Liver (tissue), 9 donors: Measurements from ENCODE around the gene CYREN. TPM values are rescaled to one million over a fixed set of nuclear protein-coding genes. Genes with fewer than 3 reads are reported as not detected.

ENCODE experiments used
- DNase-seq: peaks from one replicate; pipeline ENCODE4 v3.0.0-alpha.2; 2017; ENCODE audit warnings: low spot score
- H3K27ac ChIP-seq, 2 donors: one replicate each; pipeline ENCODE4 v1.7.0; 2013; ENCODE audit warnings: inconsistent platforms in 2 of 2, low read length in 2 of 2, control low read depth in 1 of 2, low read depth in 1 of 2, mild to moderate bottlenecking in 1 of 2
- H3K27me3 ChIP-seq, 4 donors: one replicate each; pipeline versions ENCODE4 v1.6.1 to v1.7.0; 2013; ENCODE audit warnings: low read length in 3 of 4, inconsistent platforms in 1 of 4, mild to moderate bottlenecking in 1 of 4, moderate library complexity in 1 of 4; ENCODE audit not compliant: control insufficient read depth in 4 of 4, insufficient read depth in 4 of 4
- H3K36me3 ChIP-seq, 4 donors: one replicate each; pipeline versions ENCODE4 v1.6.1 to v1.7.0; 2013; ENCODE audit warnings: low read length in 3 of 4, mild to moderate bottlenecking in 3 of 4, low read depth in 1 of 4, moderate library complexity in 1 of 4; ENCODE audit not compliant: control insufficient read depth in 4 of 4, insufficient read depth in 3 of 4
- H3K4me1 ChIP-seq, 4 donors: one replicate each; pipeline versions ENCODE4 v1.6.1 to v1.7.0; 2013; ENCODE audit warnings: low read length in 3 of 4, mild to moderate bottlenecking in 3 of 4, moderate library complexity in 1 of 4; ENCODE audit not compliant: control insufficient read depth in 4 of 4, insufficient read depth in 4 of 4
- H3K4me3 ChIP-seq, 3 donors: one replicate each; pipeline versions ENCODE4 v1.6.1 to v1.7.0; 2013; ENCODE audit warnings: low read length in 3 of 3, control low read depth in 1 of 3, low read depth in 1 of 3, mild to moderate bottlenecking in 1 of 3
- H3K9ac ChIP-seq, 2 donors: one replicate each; pipeline ENCODE4 v1.7.0; 2013; ENCODE audit warnings: low read length in 2 of 2, mild to moderate bottlenecking in 2 of 2, moderate library complexity in 2 of 2, control low read depth in 1 of 2, low read depth in 1 of 2
- H3K9me3 ChIP-seq, 4 donors: one replicate each; pipeline versions ENCODE4 v1.6.1 to v1.7.0; 2013; ENCODE audit warnings: low read length in 3 of 4; ENCODE audit not compliant: control insufficient read depth in 4 of 4
- ATF3 ChIP-seq: IDR thresholded peaks from 2 replicates; pipeline ENCODE4 v1.6.1; 2016; ENCODE audit warnings: antibody characterized with exemption
- CTCF ChIP-seq: fragments of 150-350 bp; IDR thresholded peaks from 2 replicates; pipeline ENCODE4 v1.5.1; 2017; ENCODE audit warnings: improper control_type of control experiment, low read depth, low read length; ENCODE audit not compliant: missing input control
- EGR1 ChIP-seq, 2 donors: IDR thresholded peaks; 2 replicates each; pipeline ENCODE4 v1.6.1; 2016 to 2018; ENCODE audit warnings: antibody characterized with exemption in 2 of 2, low read depth in 2 of 2
- FOXA2 ChIP-seq: IDR thresholded peaks from 2 replicates; pipeline ENCODE4 v1.6.1; 2016; ENCODE audit warnings: antibody characterized with exemption
- GABPA ChIP-seq, 2 donors: IDR thresholded peaks in 1 of 2; conservative IDR thresholded peaks in 1 of 2; 2 replicates each; pipeline ENCODE4 v1.6.1; 2016; ENCODE audit warnings: antibody characterized with exemption in 2 of 2, mild to moderate bottlenecking in 1 of 2, moderate library complexity in 1 of 2
- HNF4A ChIP-seq, 2 donors: conservative IDR thresholded peaks; 2 replicates each; pipeline ENCODE4 v1.6.1; 2016; ENCODE audit warnings: antibody characterized with exemption in 2 of 2, mild to moderate bottlenecking in 2 of 2
- HNF4G ChIP-seq: IDR thresholded peaks from 2 replicates; pipeline ENCODE4 v1.6.1; 2016; ENCODE audit warnings: antibody characterized with exemption
- JUND ChIP-seq, 2 donors: IDR thresholded peaks; 2 replicates each; pipeline ENCODE4 v1.6.1; 2016; ENCODE audit warnings: antibody characterized with exemption in 2 of 2
- RAD21 ChIP-seq, 2 donors: IDR thresholded peaks; 2 replicates each; pipeline ENCODE4 v1.6.1; 2016; ENCODE audit warnings: antibody characterized with exemption in 2 of 2, mild to moderate bottlenecking in 2 of 2
- RXRA ChIP-seq, 2 donors: IDR thresholded peaks; 2 replicates each; pipeline ENCODE4 v1.6.1; 2017 to 2018; ENCODE audit warnings: antibody characterized with exemption in 2 of 2, mild to moderate bottlenecking in 1 of 2
- SP1 ChIP-seq: IDR thresholded peaks from 2 replicates; pipeline ENCODE4 v1.6.1; 2018; ENCODE audit warnings: antibody characterized with exemption, mild to moderate bottlenecking
- TAF1 ChIP-seq: conservative IDR thresholded peaks from 2 replicates; pipeline ENCODE4 v1.6.1; 2016; ENCODE audit warnings: antibody characterized with exemption, mild to moderate bottlenecking
- ZBTB33 ChIP-seq: IDR thresholded peaks from 2 replicates; pipeline ENCODE4 v1.6.1; 2016; ENCODE audit warnings: antibody characterized with exemption
- WGBS: extraction: QIAGEN DNeasy Blood & Tissue Kit; methylation state at CpG from one replicate; pipeline ENCODE4 v1.1.7; 2013; 5-methylcytosine and 5-hydroxymethylcytosine counted together
- polyA plus RNA-seq, 2 donors: library from polyadenylated mRNA; stranded (reverse) in 1 of 2; unstranded in 1 of 2; fragments of 200-250 nt in 1 of 2; fragments of >200 nt in 1 of 2; fragmentation: Nextera tagmentation in 1 of 2; extraction: Ambion mirVana in 1 of 2; gene quantifications; one replicate each; pipeline versions ENCODE4 v1.2.1 to v1.2.3, GENCODE V29; 2013 to 2015
- total RNA-seq, 2 donors: library from RNA; depleted of rRNA; stranded (reverse); fragments of >200 nt; gene quantifications; one replicate each; pipeline ENCODE4 v1.2.3, GENCODE V29; 2014
- TF ChIP-seq, protein P1 (sequence below): IDR thresholded peaks from 2 replicates; pipeline ENCODE4 v1.6.1; 2016; ENCODE audit warnings: antibody characterized with exemption, mild to moderate bottlenecking
- TF ChIP-seq, protein P2 (sequence below): IDR thresholded peaks from 2 replicates; pipeline ENCODE4 v1.6.1; 2016; ENCODE audit warnings: antibody characterized with exemption
- donor health status: healthy.
- donor health status: healthy.
- donor health status: healthy.
- donor health status: healthy.
- donor health status: healthy.

CYREN gene
- total and polyA plus RNA-seq, 4 donors = 13.2 to 20.3 (median 16.0) TPM

DNA sequence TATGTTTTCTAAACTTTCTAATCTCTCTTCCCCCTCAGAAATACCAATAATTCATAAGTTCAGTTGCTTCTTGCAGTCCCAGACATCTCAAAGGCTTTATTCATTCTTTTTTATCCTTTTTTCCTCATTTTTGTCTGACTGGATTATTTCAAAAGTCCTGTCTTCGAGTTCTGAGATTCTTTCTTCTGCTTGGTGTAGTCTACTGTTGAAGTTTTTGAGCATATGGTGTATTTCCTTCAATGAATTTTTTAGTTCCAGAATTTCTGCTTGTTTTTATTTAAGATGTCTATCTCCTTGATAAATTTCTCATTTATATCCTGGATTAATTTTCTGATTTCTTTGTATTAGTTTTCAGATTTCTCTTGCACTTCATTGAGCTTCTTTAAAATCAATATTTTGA is 14.2 kb downstream of the CYREN start:
- DNase-seq = no peak
- Histone ChIP-seq H3K27ac (no peak overlapping the region), H3K36me3 (peaks cover 2 to 13% (median 7%) of the 10 kb centered on the region in 4 donors), H3K27me3 (no peaks in the 10 kb centered on the region), H3K4me3 (no peak overlapping the region), H3K9me3 (no peaks in the 10 kb centered on the region), H3K9ac (no peak overlapping the region), H3K4me1 (peaks cover 11 to 47% (median 28%) of the 10 kb centered on the region in 4 donors)
- 100% methylated on average over 1 of the region's 1 CpG for WGBS
- no peak for TF ChIP-seq GABPA (IDR thresholded peaks at IDR 0.05 in 1 of 2, conservative IDR thresholded peaks at IDR 0.05 in 1 of 2)

GRCh38 chr7:135154734-135155133 is 15.8 kb downstream of the CYREN start:
- Histone ChIP-seq H3K4me1 (peaks cover 14 to 51% (median 23%) of the 10 kb centered on the region in 4 donors), H3K4me3 (no peak overlapping the region), H3K9me3 (no peaks in the 10 kb centered on the region), H3K36me3 (peaks cover 2 to 13% (median 7%) of the 10 kb centered on the region in 4 donors), H3K9ac (no peak overlapping the region), H3K27me3 (no peaks in the 10 kb centered on the region), H3K27ac (no peak overlapping the region)
- peak; percentile 14 for TF ChIP-seq HNF4A (conservative IDR thresholded peaks at IDR 0.05)
- no peak for TF ChIP-seq ATF3
- no peak for DNase-seq
- WGBS = 85% methylated on average over 1 of the region's 1 CpG

DNA sequence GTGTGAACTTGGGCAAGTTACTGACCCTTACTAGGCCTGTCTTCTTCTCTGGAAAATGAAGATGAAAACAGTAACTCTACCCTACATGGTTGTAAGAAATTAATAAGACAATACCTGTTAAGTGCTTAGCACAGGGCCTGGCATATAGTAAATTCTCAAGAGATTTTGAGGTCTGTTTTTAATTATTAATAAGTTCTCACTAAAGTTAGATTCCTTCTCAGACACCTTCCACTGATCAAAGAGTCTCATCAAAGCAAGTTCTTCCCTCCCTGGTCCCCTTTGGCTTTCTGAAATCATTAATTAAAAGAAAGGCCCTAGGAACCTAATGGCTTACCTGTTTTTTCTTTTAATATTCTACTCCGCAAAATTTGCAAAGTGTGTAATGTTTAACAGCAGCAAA is 18.1 kb downstream of the CYREN start:
- WGBS = 53% methylated on average over 1 of the region's 1 CpG
- DNase-seq = no peak
- Histone ChIP-seq H3K4me3 (no peak overlapping the region), H3K36me3 (peaks cover 2 to 13% (median 6%) of the 10 kb centered on the region in 4 donors), H3K27me3 (no peaks in the 10 kb centered on the region), H3K4me1 (peaks cover 7 to 31% (median 11%) of the 10 kb centered on the region in 4 donors), H3K9ac (no peak overlapping the region), H3K27ac (peak overlapping the region in 1 of 2 donors; percentile 33), H3K9me3 (no peaks in the 10 kb centered on the region)
- no peak for TF ChIP-seq ZBTB33
- TF ChIP-seq HNF4G = no peak
- TF ChIP-seq, protein P1, sequence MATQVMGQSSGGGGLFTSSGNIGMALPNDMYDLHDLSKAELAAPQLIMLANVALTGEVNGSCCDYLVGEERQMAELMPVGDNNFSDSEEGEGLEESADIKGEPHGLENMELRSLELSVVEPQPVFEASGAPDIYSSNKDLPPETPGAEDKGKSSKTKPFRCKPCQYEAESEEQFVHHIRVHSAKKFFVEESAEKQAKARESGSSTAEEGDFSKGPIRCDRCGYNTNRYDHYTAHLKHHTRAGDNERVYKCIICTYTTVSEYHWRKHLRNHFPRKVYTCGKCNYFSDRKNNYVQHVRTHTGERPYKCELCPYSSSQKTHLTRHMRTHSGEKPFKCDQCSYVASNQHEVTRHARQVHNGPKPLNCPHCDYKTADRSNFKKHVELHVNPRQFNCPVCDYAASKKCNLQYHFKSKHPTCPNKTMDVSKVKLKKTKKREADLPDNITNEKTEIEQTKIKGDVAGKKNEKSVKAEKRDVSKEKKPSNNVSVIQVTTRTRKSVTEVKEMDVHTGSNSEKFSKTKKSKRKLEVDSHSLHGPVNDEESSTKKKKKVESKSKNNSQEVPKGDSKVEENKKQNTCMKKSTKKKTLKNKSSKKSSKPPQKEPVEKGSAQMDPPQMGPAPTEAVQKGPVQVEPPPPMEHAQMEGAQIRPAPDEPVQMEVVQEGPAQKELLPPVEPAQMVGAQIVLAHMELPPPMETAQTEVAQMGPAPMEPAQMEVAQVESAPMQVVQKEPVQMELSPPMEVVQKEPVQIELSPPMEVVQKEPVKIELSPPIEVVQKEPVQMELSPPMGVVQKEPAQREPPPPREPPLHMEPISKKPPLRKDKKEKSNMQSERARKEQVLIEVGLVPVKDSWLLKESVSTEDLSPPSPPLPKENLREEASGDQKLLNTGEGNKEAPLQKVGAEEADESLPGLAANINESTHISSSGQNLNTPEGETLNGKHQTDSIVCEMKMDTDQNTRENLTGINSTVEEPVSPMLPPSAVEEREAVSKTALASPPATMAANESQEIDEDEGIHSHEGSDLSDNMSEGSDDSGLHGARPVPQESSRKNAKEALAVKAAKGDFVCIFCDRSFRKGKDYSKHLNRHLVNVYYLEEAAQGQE = no peak
- TF ChIP-seq ATF3 = no peak
- TF ChIP-seq FOXA2 = no peak
- TF ChIP-seq RXRA (IDR thresholded peaks at IDR 0.05) = no peak
- TF ChIP-seq SP1 = no peak
- TF ChIP-seq GABPA (IDR thresholded peaks at IDR 0.05 in 1 of 2, conservative IDR thresholded peaks at IDR 0.05 in 1 of 2) = no peak
- no peak for TF ChIP-seq TAF1
- TF ChIP-seq CTCF = no peak
- no peak for TF ChIP-seq EGR1 (IDR thresholded peaks at IDR 0.05; ENCODE audit: low read depth in 2 of 2)
- TF ChIP-seq, protein P2, sequence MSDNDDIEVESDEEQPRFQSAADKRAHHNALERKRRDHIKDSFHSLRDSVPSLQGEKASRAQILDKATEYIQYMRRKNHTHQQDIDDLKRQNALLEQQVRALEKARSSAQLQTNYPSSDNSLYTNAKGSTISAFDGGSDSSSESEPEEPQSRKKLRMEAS = no peak
- no peak for TF ChIP-seq JUND (IDR thresholded peaks at IDR 0.05)
- no peak for TF ChIP-seq HNF4A (conservative IDR thresholded peaks at IDR 0.05)
- TF ChIP-seq RAD21 (IDR thresholded peaks at IDR 0.05) = no peak
